Measurements from ENCODE around the gene POLH.
"Not testable (repeated sequence)": the region's sequence is repeated elsewhere in the genome, so short reads cannot be mapped to it uniquely, and the experiment has no call there.

Gene POLH

GRCh38 chr6:43575772-43576551 lies at the start of gene POLH, which contains the start of gene XPO5:
POLH (plus strand) TSS chr6:43576185; CDS start chr6:43582320, 6,135 bp downstream.
XPO5 (minus strand) TSS chr6:43576038; CDS start chr6:43575864, 174 bp downstream.
- peak; percentile 89 for DNase-seq

- DNase-seq, result no peak
These were observed 43.8 kb upstream of the POLH start for GRCh38 chr6:43532201-43532600.

- not testable (repeated sequence) for DNase-seq
These were observed 37.0 kb upstream of the POLH start for GRCh38 chr6:43538986-43539385.

- DNase-seq, result not testable (repeated sequence)
These were observed 36.6 kb upstream of the POLH start for GRCh38 chr6:43539409-43539808.

- no peak for DNase-seq
These were observed 35.5 kb upstream of the POLH start for GRCh38 chr6:43540507-43540906.

- no peak for DNase-seq
These were observed 34.1 kb upstream of the POLH start for GRCh38 chr6:43541774-43542471.

GRCh38 chr6:43544461-43544860 lies 31.5 kb upstream of the POLH start:
- DNase-seq, result no peak

GRCh38 chr6:43547222-43547621 lies 28.8 kb upstream of the POLH start:
- no peak for DNase-seq

GRCh38 chr6:43557620-43558019 lies 18.4 kb upstream of the POLH start:
- DNase-seq, result not testable (repeated sequence)

- DNase-seq, result no peak
These were observed 16.7 kb upstream of the POLH start for GRCh38 chr6:43559328-43559727.

- DNase-seq, result no peak
These were observed 5.0 kb upstream of the POLH start for GRCh38 chr6:43570876-43571441.

- no peak for DNase-seq
These were observed 4.0 kb upstream of the POLH start for GRCh38 chr6:43572015-43572414.

GRCh38 chr6:43575105-43575771 lies 747 bp upstream of the POLH start:
- no peak for DNase-seq

GRCh38 chr6:43578748-43579147 lies 2.8 kb downstream of the POLH start:
- no peak for DNase-seq

GRCh38 chr6:43579171-43579570 lies 3.2 kb downstream of the POLH start:
- DNase-seq, result no peak

- DNase-seq, result no peak
These were observed 6.9 kb downstream of the POLH start for GRCh38 chr6:43582911-43583310.

GRCh38 chr6:43584892-43585570 lies 9.0 kb downstream of the POLH start:
- DNase-seq, result no peak

GRCh38 chr6:43588194-43588593 lies 12.2 kb downstream of the POLH start:
- DNase-seq, result no peak

- DNase-seq, result not testable (repeated sequence)
These were observed 13.6 kb downstream of the POLH start for GRCh38 chr6:43589564-43589963.

GRCh38 chr6:43593938-43594337 lies 18.0 kb downstream of the POLH start:
- DNase-seq, result no peak

- no peak for DNase-seq
These were observed 24.6 kb downstream of the POLH start for GRCh38 chr6:43600595-43600994.

- DNase-seq, result no peak
These were observed 28.2 kb downstream of the POLH start for GRCh38 chr6:43604174-43604573.

GRCh38 chr6:43606019-43606418 lies 30.0 kb downstream of the POLH start:
- DNase-seq, result no peak

Data from stimulated activated CD4-positive, alpha-beta T cell treated with anti-CD3 and anti-CD28 coated beads, Interleukin-12 subunit alpha, Interleukin-12 subunit beta, amount 100 ng/mL, for 4 hours (primary cell).